Upper lobe of right lung (tissue), 1 donor: ENCODE results near the gene SNURF. TPM values are rescaled to one million over a fixed set of nuclear protein-coding genes. Genes with fewer than 3 reads are reported as not detected.

ENCODE experiments used
- ATAC-seq: fragments of 200-7000 bp; cut with Tn5 transposase; one replicate; pipeline ENCODE4 v1.9.1; 2020; ENCODE audit warnings: mild to moderate bottlenecking, moderate library complexity
- DNase-seq: peaks from one replicate; pipeline ENCODE4 v3.0.0-alpha.2; 2020
- H3K27ac ChIP-seq: fragments of 200-600 bp; one replicate; pipeline ENCODE4 v1.8.0; 2022
- H3K27me3 ChIP-seq: fragments of 200-600 bp; one replicate; pipeline ENCODE4 v1.8.0; 2022; ENCODE audit warnings: mild to moderate bottlenecking
- H3K36me3 ChIP-seq: fragments of 200-600 bp; one replicate; pipeline ENCODE4 v1.8.0; 2022
- H3K4me1 ChIP-seq: fragments of 200-600 bp; one replicate; pipeline ENCODE4 v1.8.0; 2022
- H3K4me3 ChIP-seq: fragments of 200-600 bp; one replicate; pipeline ENCODE4 v1.8.0; 2022; ENCODE audit warnings: mild to moderate bottlenecking
- H3K9me3 ChIP-seq: fragments of 200-600 bp; one replicate; pipeline ENCODE4 v1.8.0; 2022
- intact Hi-C: fragments of 100-400 bp; cut with DNase I; formaldehyde crosslinking; loops from one replicate; pipeline ENCODE4 v1.11.0; 2022
- total RNA-seq: library from RNA; stranded (reverse); fragmentation: NEBNext Ultra II Directional; extraction: Animal tissue kit (Norgen Biotek cat#: 25700); gene quantifications from one replicate; pipeline ENCODE4 v1.2.1, GENCODE V29; 2021
- TF ChIP-seq, protein P1 (sequence below): fragments of 200-600 bp; IDR thresholded peaks from one replicate; pipeline ENCODE4 v1.8.0; 2022; ENCODE audit warnings: antibody characterized with exemption
- donor health status: DM: no; HTN: yes; CAD: no; lungs with severe emphysema.

SNURF gene
- total RNA-seq, 1 donor from 2014 or later, result 11.5 TPM

DNA sequence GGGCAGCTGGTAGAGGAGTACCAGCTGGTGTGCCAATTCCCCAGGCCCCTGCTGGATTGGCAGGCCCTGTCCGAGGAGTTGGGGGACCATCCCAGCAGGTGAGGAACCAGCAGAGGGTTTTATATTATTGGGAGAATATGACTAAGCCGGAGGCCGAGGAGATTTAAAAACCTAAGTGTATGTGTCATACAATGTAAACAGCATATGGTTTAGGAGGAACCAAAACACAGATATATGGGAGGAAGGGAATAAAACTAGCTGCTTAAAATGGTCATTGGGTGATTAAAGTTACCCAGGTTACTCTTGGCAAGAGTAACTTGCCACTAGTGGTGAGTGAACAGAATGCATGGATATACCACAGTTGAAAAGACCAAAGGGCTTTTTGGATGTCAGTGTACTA is 22.1 kb downstream of the SNURF start:
- DNase-seq (no peak), ATAC-seq (no peak)
- Histone ChIP-seq H3K27ac (no peak overlapping the region), H3K27me3 (no peaks in the 10 kb centered on the region), H3K4me1 (no peaks in the 10 kb centered on the region), H3K9me3 (peaks cover 16% of the 10 kb centered on the region), H3K36me3 (peaks cover 83% of the 10 kb centered on the region), H3K4me3 (no peak overlapping the region)
- intact Hi-C loops, result no loop called here
- TF ChIP-seq, protein P1, sequence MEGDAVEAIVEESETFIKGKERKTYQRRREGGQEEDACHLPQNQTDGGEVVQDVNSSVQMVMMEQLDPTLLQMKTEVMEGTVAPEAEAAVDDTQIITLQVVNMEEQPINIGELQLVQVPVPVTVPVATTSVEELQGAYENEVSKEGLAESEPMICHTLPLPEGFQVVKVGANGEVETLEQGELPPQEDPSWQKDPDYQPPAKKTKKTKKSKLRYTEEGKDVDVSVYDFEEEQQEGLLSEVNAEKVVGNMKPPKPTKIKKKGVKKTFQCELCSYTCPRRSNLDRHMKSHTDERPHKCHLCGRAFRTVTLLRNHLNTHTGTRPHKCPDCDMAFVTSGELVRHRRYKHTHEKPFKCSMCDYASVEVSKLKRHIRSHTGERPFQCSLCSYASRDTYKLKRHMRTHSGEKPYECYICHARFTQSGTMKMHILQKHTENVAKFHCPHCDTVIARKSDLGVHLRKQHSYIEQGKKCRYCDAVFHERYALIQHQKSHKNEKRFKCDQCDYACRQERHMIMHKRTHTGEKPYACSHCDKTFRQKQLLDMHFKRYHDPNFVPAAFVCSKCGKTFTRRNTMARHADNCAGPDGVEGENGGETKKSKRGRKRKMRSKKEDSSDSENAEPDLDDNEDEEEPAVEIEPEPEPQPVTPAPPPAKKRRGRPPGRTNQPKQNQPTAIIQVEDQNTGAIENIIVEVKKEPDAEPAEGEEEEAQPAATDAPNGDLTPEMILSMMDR, result no peak

DNA sequence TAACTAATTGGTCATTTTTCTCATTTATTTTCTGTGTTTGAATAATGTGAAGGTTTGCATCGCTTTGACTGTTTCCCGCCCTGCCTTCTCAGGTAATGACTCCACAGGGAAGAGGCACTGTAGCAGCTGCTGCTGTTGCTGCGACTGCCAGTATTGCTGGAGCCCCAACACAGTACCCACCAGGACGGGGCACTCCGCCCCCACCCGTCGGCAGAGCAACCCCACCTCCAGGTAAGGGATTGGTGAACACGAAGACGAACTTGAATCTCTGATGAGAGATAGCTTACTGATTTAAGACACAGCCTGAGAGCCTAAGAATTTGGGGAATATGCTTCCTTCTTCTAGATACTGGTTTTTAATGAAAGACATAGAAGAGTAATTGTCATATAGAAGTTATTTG is 22.9 kb downstream of the SNURF start:
- Histone ChIP-seq H3K4me1 (no peaks in the 10 kb centered on the region), H3K36me3 (peaks cover 88% of the 10 kb centered on the region), H3K27ac (no peak overlapping the region), H3K9me3 (peaks cover 22% of the 10 kb centered on the region), H3K27me3 (no peaks in the 10 kb centered on the region), H3K4me3 (no peak overlapping the region)
- no peak for DNase-seq
- TF ChIP-seq, protein P1, result no peak
- intact Hi-C loops, result no loop called here
- no peak for ATAC-seq

DNA sequence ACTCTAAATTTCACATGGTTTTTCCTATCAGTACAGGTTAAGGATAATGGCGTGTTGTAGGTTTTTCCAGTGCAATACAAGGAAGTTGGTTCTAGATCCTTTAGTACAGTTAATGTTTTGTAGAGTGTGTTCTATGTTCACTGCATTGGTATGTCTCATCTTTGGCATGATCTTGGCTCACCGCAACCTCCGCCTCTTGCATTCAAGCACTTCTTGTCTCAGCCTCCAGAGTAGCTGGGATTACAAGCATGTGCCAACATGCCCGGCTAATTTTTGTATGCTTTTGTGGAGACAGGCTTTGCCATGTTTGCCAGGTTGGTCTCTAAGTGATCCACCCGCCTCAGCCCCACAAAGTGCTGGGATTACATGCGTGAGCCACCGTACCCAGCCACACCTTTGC is 30.4 kb downstream of the SNURF start:
- Histone ChIP-seq H3K27ac (no peak overlapping the region), H3K27me3 (no peaks in the 10 kb centered on the region), H3K4me3 (no peak overlapping the region), H3K9me3 (peaks cover 32% of the 10 kb centered on the region), H3K4me1 (no peaks in the 10 kb centered on the region), H3K36me3 (peaks cover 38% of the 10 kb centered on the region)
- ATAC-seq (no peak), DNase-seq (no peak)
- intact Hi-C loops, result no loop called here
- TF ChIP-seq, protein P1, result no peak

- Histone ChIP-seq H3K36me3 (peaks cover 32% of the 10 kb centered on the region), H3K4me3 (no peak overlapping the region), H3K9me3 (peaks cover 40% of the 10 kb centered on the region), H3K27ac (no peak overlapping the region), H3K27me3 (no peaks in the 10 kb centered on the region), H3K4me1 (no peaks in the 10 kb centered on the region)
- DNase-seq (no peak), ATAC-seq (no peak)
- TF ChIP-seq, protein P1, result no peak
- intact Hi-C loops, result no loop called here
These were observed 31.9 kb downstream of the SNURF start for GRCh38 chr15:24986653-24987052.

Other genes with a start within 250 kb of the SNURF start
- gene SNRPN, start within 50 bp of the SNURF start, total RNA-seq, result 91.1 TPM